SH-SY5Y (cell line): Measurements from ENCODE around the gene LRRC56.

Experiments used
- GATA2 ChIP-seq: IDR thresholded peaks from 2 replicates; pipeline ENCODE4 v1.6.1; 2011; ENCODE audit warnings: mild to moderate bottlenecking, low read depth, low read length
- GATA3 ChIP-seq: IDR thresholded peaks from 2 replicates; pipeline ENCODE4 v1.6.1; 2011; ENCODE audit warnings: low read depth, mild to moderate bottlenecking, low read length, moderate library complexity

LRRC56 gene

GRCh38 chr11:537622-538430, 499 bp downstream of the LRRC56 start:
- TF ChIP-seq GATA3, result no peak
- no peak for TF ChIP-seq GATA2

GRCh38 chr11:538431-539051, 1.2 kb downstream of the LRRC56 start:
- no peak for TF ChIP-seq GATA2
- TF ChIP-seq GATA3, result no peak

DNA sequence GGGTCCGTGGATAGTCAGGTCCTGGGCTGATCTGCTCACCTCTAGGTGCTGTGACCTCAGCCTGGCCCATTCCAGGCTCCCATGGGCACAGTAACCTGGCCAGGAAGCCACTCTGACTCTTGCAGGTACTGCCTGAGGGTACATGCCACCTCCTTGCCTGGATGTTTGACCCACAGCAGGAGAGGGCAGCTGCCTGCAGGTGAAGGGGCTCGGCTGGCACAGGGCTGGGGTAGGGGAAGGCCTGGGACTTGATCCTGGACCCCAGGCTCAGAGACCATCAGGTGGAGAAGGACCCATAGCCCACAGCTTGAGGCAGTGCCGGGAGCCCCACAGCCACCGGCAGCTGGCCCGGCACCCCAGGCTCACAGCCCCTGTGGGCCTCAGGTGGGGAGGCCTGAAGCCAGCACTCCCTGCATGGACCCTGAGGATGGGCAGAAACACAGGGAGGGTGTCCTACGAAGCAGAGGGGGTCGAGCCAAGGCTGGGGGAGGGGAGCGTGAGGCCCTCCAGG, 2.7 kb downstream of the LRRC56 start:
- TF ChIP-seq GATA2 (no peak), GATA3 (no peak)

GRCh38 chr11:540583-541432, 3.5 kb downstream of the LRRC56 start:
- no peak for TF ChIP-seq GATA2
- no peak for TF ChIP-seq GATA3

DNA sequence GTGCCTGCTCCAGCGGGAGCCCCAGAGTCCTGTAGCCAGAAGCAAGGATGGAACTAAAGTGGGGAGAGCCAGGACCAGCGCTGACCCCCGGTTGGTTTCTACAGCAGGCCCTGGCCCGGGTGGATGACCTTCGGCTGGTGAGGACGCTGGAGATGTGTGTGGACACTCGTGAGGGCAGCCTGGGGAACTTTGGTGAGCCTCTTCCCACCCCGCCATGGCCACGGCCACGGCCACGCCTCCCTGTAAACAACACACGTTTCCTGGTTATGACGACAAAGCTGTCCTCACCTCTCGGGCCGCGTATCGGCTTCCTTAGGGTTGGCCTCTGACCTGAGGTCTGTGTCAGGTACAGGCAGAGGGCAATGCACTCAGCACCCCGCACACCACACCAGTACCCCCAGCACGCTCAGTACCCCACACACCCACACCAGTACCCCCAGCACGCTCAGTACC, 4.1 kb downstream of the LRRC56 start:
- no peak for TF ChIP-seq GATA2
- TF ChIP-seq GATA3, result no peak

DNA sequence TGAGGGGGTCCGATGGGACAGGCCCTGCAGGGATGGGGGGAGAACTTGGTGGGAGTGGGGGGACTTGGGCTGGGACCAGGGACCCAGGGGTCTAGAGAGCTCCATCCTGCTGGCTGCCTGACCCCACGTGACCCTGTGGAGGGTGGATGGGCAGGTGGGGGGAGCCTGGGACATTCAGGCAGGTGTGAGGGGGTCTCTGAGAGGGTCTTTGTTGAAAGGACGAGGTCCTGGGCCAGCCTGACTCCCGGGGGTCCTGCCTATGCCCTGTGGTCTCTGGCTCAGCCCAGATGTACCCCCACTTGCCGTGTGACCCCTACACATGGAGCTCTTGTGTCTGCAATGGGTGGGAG, 7.5 kb downstream of the LRRC56 start:
- TF ChIP-seq GATA2, result no peak
- TF ChIP-seq GATA3, result no peak

GRCh38 chr11:545171-545570, 7.8 kb downstream of the LRRC56 start:
- no peak for TF ChIP-seq GATA2
- TF ChIP-seq GATA3, result no peak

DNA sequence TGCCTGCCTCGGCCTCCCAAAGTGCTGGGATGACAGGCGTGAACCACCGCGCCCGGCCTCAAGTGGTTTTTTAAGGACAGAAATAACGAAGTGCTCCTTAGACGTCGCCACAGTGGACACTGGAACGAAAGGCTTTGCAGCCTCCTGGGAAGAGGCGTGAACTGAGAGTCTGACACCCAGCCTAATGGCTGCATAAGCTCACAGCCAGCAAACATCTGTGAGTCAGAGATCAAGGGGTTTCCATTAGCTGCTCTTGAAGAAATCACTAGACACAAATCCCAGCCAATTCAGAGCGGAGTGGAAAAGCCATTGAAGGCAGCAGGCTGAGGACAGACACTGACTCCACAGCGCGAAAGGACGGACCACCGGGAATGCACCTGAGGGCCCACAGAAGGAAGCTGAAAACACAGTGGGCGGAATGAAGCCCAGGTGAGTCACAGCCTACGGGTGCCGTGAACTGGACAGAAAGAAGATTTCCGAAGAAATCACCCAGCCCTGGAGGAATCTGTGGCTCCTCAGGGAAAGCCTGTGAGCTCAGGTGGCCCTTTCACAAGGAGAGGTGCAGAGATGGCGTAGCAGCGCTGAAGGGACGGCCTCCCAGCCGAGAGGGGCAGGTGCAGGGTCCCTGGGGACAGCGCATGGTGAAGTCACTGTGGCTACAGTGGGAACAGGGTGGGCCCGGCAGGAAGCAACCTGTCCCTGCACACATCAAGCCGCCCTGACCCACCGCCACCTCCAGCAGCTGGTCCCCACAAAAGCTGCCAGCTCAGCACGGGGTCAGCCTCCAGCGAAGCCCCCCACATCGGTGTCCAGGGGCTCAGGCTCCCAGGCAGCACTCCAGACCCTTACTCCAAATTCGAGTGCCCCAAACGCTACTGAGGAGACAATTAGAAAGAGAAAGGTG, 11.6 kb downstream of the LRRC56 start:
- TF ChIP-seq GATA3 (no peak), GATA2 (no peak)

DNA sequence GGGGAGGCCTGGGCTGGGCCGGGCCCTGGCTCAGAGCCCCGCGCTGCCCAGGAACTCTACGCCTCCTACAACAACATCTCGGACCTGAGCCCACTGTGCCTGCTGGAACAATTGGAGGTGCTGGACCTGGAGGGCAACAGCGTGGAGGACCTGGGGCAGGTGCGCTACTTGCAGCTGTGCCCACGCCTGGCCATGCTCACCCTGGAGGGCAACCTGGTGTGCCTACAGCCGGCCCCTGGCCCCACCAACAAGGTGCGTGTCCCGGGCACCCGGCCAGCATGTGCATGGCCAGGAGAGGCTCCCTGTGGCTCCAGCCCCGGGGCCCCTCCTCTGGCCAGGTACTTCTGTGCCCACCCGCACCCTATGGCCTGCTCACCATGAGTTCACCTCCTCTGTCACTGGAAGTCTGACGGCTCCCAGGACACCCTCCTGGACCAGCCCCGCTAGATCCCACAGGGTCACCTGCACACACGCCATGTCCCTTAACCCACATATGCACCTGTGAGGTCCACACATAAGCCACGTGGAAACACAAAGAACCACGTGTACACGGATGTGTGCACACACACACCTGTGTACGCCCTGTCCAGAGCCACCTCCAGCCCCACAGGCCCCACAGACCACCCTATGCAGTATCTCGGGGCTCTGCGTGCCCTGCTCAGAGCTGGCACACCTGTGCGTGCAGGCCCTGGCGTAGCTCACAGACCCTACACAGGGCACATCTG, 12.9 kb downstream of the LRRC56 start:
- TF ChIP-seq GATA3 (no peak), GATA2 (no peak)

- TF ChIP-seq GATA3, result no peak
- TF ChIP-seq GATA2, result no peak
Observed at GRCh38 chr11:550746-551085, 13.4 kb downstream of the LRRC56 start.

DNA sequence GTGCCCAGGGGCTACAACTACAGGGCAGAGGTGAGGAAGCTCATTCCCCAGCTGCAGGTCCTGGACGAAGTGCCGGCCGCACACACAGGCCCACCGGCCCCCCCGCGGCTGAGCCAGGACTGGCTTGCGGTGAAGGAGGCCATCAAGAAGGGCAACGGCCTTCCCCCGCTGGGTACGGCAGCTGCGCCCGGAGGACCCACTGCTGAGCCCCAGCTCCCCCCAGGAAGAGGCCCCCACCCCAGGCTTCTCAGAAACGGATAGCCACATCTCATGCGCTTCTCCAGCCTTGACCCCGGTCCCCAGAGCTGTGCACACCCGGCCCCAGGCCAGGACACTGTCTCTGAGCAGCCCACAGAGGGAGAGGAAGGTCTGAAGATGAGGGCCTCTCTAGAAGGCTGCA, 13.8 kb downstream of the LRRC56 start:
- no peak for TF ChIP-seq GATA2
- TF ChIP-seq GATA3, result no peak

DNA sequence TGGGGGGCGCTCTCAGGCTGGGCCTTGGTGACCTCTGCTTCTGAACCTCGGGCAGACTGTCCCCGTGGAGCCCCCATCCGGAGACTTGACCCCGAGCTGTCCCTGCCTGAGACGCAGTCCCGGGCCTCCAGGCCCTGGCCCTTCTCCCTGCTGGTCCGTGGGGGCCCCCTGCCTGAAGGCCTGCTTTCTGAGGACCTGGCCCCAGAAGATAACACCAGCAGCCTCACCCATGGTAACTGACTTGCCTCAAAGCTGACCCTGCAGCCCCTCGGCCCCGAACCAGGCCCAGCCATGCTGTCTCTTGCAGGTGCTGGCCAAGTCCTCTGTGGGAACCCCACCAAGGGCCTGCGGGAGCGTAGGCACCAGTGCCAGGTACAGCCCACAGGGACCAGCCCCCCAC, 14.3 kb downstream of the LRRC56 start:
- TF ChIP-seq GATA2 (no peak), GATA3 (no peak)
